Smooth muscle cell of the coronary artery (primary cell): ENCODE measurements around the gene PCSK4. TPM values are rescaled to one million over a fixed set of nuclear protein-coding genes. Genes with fewer than 3 reads are reported as not detected.

Experiments
- total RNA-seq: library from RNA; depleted of rRNA; stranded (reverse); fragments of >200 nt; gene quantifications from 2 replicates; pipeline ENCODE4 v1.2.3, GENCODE V29; 2014; ENCODE audit warnings: low replicate concordance

PCSK4 gene
- total RNA-seq, result 0.68 and 1.5 TPM in 2 replicates

GRCh38 chr19:1490311-1491113 lies at the start of gene PCSK4:
Gene PCSK4 (minus strand): TSS chr19:1490350. CDS start chr19:1490346, 4 bp downstream.

GRCh38 chr19:1523412-1524286 lies 33.5 kb upstream of the PCSK4 start, which contains the start of gene PLK5:
Gene PLK5 (plus strand): TSS chr19:1524077. CDS start chr19:1526997, 2,920 bp downstream.

GRCh38 chr19:1512671-1513498 lies 22.7 kb upstream of the PCSK4 start, which contains the start of gene ADAMTSL5:
Gene ADAMTSL5 (minus strand): TSS chr19:1513019. CDS start chr19:1510943, 2,076 bp downstream.

GRCh38 chr19:1491114-1491848 lies 1.1 kb upstream of the PCSK4 start, which contains the start of gene REEP6:
Gene REEP6 (plus strand): TSS chr19:1491181. CDS start chr19:1491270, 89 bp downstream.

GRCh38 chr19:1478934-1479707 lies 11.0 kb downstream of the PCSK4 start, which contains the start of gene C19orf25:
Gene C19orf25 (minus strand): TSS chr19:1479215. CDS start chr19:1478903, 312 bp downstream.

GRCh38 chr19:1449467-1450442 lies 40.4 kb downstream of the PCSK4 start, which contains the start of gene APC2:
Gene APC2 (plus strand): TSS chr19:1450121. CDS start chr19:1453002, 2,881 bp downstream.

GRCh38 chr19:1438035-1438932 lies 51.9 kb downstream of the PCSK4 start, which contains the start of gene RPS15:
Gene RPS15 (plus strand): TSS chr19:1438396. CDS start chr19:1438426, 30 bp downstream.

Other genes with a start within 250 kb of the PCSK4 start
- gene ATP5F1D, start 248.6 kb downstream of the PCSK4 start, total RNA-seq, result 36.6 and 63.1 TPM in 2 replicates
- 2.8 and 15.9 TPM in 2 replicates for gene MIDN, start 241.8 kb downstream of the PCSK4 start, total RNA-seq
- gene CIRBP, start 221.0 kb downstream of the PCSK4 start, total RNA-seq, result 148 and 327 TPM in 2 replicates
- 8.4 and 17.5 TPM in 2 replicates for gene FAM174C, start 214.8 kb downstream of the PCSK4 start, total RNA-seq
- not detected in 2 replicates for gene EFNA2, start 204.5 kb downstream of the PCSK4 start, total RNA-seq
- gene NDUFS7, start 106.4 kb downstream of the PCSK4 start, total RNA-seq, result 51.4 and 87.2 TPM in 2 replicates
- 29.8 and 36.3 TPM in 2 replicates for gene GAMT, start 88.8 kb downstream of the PCSK4 start, total RNA-seq
- gene DAZAP1, start 82.8 kb downstream of the PCSK4 start, total RNA-seq, result 22.8 and 53.7 TPM in 2 replicates
- 178 and 496 TPM in 2 replicates for gene RPS15, start 52.0 kb downstream of the PCSK4 start, total RNA-seq
- gene APC2, start 40.2 kb downstream of the PCSK4 start, total RNA-seq, result under 0.01 and 0.08 TPM in 2 replicates
- 13.5 and 21.2 TPM in 2 replicates for gene C19orf25, start 11.1 kb downstream of the PCSK4 start, total RNA-seq
- 1.3 and 2.2 TPM in 2 replicates for gene REEP6, start 831 bp upstream of the PCSK4 start, total RNA-seq
- gene ADAMTSL5, start 22.7 kb upstream of the PCSK4 start, total RNA-seq, result 1.3 and 2.6 TPM in 2 replicates
- not detected in 2 replicates for gene PLK5, start 33.7 kb upstream of the PCSK4 start, total RNA-seq
- 29.7 and 35.6 TPM in 2 replicates for gene MEX3D, start 78.0 kb upstream of the PCSK4 start, total RNA-seq
- gene MBD3, start 102.5 kb upstream of the PCSK4 start, total RNA-seq, result 75.7 and 87.9 TPM in 2 replicates
- 42.0 and 110 TPM in 2 replicates for gene UQCR11, start 115.1 kb upstream of the PCSK4 start, total RNA-seq
- gene TCF3, start 162.3 kb upstream of the PCSK4 start, total RNA-seq, result 58.5 and 79.1 TPM in 2 replicates